ENCODE data around the gene DLGAP1.
"Not testable (repeated sequence)": the region's sequence is repeated elsewhere in the genome, so short reads cannot be mapped to it uniquely, and the experiment has no call there.

Gene DLGAP1

DNA sequence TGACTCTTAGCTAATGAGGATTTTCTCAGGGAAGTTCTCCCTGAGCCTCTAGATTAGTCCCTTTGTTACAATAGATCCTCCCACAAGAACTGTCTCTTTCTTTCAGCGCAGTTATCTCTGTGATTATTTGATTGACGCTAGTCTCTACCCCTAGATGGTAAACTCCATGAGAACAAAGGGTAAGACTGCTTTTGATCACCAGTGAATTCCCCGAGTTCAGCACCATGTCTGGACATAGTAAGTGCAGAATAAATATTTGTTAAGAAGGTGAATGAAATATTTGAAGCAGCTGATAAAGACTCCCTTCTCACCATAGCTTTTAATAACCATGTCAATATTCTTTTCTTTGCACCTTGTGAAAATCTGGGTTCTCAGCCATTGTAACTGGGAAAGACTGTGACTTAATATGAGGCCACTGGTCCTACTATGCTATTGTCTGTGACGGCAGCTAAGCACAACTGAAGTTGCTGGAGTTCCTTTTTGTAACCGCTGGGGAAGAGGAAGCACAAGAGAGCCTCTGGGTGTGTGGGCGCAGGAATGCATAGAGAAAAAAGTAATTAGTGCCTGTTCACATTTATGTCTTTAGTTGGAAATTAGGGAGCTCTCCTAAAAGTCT, 790.4 kb downstream of the DLGAP1 start:
- DNase-seq (ENCODE audit: low spot score): no peak

- DNase-seq (ENCODE audit: low spot score): no peak
Observed at GRCh38 chr18:3663870-3664512, 791.1 kb downstream of the DLGAP1 start.

GRCh38 chr18:3661989-3662388, 793.1 kb downstream of the DLGAP1 start:
- DNase-seq (ENCODE audit: low spot score): no peak

DNA sequence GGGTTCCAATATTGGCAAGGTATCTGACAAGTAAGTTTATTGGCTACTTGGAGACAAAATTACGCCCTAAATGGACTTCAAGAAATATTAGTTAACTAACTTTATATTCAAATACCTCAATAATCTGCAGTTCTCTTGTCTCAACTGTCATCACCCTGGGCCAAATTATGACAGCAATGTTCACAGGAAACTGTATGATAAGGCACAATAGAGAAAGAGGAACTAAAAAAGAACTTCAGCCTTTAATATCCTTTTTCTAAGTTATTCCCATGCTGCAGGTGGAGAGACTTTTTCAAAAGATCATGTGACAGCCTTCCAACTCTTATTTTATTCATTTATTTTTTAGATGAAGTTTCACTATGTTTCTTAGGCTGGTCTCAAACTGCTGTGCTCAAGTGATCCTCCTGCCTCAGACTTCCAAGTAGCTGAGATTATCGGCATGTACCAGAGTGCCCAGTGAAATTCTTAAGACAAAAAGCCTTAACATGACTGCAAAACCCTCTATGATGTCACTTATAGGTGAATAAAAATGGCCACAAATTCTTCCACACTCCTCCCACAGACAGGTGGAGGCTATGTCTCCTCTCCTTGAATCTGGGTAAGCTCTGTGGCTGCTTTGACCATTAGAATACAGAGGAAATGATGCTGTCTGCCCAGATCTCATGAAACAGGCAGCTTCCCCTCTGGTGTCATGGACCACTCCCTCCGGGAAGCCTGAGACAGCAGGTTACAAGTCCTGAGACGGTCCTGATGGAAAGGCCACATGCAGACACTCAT, 794.2 kb downstream of the DLGAP1 start:
- no peak for DNase-seq (ENCODE audit: low spot score)

DNA sequence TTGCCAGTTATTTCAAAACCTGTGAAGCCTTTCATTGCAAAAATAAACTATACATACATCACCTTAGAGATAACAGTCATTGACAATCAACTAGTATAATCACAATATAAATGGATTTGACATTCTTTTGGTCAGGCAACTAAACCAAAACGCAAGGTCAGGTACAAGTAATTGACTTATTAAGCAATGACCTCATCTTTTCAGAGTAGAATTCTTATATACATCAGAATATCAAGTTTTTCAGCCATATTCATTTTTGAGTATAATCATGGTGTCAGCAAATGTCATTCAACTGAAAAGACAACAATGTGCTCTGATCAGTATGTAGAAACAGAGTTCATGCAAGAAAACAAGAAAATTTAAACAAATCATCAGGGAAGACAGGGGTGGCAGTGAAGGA, 796.6 kb downstream of the DLGAP1 start:
- no peak for DNase-seq (ENCODE audit: low spot score)

- no peak for DNase-seq (ENCODE audit: low spot score)
Observed at GRCh38 chr18:3655254-3656050, 799.7 kb downstream of the DLGAP1 start.

DNA sequence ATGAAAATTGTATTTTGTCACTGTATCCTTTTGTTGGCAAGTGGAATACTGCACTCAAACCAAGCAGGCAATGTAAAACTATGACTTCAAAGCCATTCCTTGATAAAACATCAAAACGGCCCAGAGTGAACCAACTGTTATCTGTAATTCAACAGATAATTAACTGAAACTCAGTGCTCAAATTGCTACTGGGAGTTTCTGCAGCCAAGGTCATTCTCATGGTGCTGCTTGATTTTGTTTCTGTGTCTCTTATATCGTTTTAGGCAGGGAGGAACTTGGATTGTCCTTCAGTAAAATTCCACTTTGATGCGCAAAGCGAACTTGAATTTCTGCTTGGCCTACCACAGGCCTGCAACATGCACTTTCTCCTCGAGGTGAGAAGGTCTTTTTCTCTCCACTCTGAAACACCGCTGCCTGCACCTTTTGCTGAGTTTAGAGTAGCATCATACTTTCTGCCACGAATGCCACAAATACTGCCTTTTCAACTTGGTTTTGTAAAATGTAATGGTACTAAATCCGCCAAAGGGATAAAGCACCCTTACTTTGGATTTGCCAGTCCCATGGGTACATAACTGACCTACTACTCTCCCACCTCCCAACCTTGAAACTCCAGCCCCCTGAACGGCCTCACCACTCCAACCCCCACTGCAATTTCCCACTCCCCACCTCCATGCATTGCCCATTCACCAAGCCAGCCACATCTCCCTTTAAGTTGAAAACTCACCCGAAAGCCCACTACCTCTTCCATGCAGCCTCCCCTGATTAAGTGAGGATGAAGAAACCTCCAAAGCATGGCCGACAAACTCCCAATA, 800.5 kb downstream of the DLGAP1 start:
- DNase-seq (ENCODE audit: low spot score): no peak

DNA sequence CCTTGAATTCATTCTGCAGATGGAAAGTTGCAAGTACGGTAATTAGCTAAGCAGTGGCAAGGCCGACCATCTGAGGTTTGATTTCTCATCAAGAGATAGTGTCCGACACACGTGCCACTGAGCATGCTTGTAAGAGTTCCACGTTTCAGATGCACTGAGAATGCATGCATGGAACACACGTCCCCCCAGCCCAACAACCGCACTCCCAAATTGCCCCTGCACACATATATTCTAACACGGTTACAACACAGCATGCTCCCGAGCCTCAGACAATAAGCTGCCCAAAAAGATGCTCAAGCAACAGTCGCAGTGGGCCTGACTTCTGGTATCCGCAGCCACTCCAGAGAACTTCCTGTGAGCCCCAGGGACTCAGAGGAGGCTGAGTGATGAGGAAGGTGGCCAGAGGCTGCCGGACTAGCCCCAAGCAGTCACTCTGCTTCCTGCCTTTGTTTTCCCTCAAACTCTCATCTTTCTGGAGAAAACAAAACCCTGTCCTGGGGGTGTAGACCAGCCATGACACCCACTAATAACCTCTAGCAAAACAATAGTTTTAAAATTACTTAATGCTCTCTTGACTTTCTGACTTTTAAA, 801.2 kb downstream of the DLGAP1 start:
- no peak for DNase-seq (ENCODE audit: low spot score)

GRCh38 chr18:3653263-3653850, 801.8 kb downstream of the DLGAP1 start:
- DNase-seq (ENCODE audit: low spot score): no peak

GRCh38 chr18:3652380-3653262, 802.5 kb downstream of the DLGAP1 start:
- DNase-seq (ENCODE audit: low spot score): no peak

DNA sequence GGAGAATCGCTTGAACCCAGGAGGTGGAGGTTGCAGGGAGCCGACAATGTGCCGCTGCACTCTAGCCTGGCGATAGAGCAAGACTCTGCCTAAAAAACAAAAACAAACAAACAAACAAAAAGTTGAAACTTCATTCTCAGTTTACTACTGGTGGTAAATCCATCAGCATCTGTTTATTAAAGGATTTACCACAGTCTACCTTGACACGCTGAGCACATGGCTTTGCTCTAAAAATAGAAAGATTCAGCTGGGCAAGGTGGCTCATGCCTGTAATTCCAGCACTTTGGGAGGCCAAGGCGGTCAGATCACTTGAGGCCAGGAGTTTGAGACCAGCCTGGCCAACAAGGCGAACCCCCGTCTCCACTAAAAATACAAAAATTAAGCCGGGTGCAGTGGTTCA, 803.8 kb downstream of the DLGAP1 start:
- DNase-seq (ENCODE audit: low spot score): no peak

DNA sequence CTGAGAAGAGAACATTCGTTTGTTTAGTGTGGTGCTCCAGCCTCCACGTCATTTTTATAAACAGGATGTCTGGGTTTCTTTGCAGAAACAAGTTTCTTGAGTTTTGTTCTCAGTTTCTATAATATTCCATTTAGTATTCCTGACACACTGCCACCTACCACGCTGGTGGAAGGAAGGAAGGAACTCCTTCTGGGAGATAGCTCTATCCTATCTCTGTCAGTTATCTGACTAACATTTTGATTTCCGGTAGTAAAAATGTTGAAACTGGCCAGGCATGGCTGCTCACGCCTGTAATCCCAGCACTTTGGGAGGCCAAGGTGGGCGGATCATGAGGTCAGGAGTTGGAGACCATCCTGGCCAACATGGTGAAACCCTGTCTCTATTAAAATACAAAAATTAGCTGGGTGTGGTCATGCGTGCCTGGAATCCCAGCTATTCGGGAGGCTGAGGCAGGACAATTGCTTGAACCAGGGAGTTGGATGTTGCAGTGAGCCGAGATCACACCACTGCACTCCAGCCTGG, 804.5 kb downstream of the DLGAP1 start:
- DNase-seq (ENCODE audit: low spot score): not testable (repeated sequence)

GRCh38 chr18:3649633-3650426, 805.3 kb downstream of the DLGAP1 start:
- DNase-seq (ENCODE audit: low spot score): no peak

- DNase-seq (ENCODE audit: low spot score): no peak
Observed at GRCh38 chr18:3649135-3649632, 805.9 kb downstream of the DLGAP1 start.

- no peak for DNase-seq (ENCODE audit: low spot score)
Observed at GRCh38 chr18:3648641-3649040, 806.5 kb downstream of the DLGAP1 start.

DNA sequence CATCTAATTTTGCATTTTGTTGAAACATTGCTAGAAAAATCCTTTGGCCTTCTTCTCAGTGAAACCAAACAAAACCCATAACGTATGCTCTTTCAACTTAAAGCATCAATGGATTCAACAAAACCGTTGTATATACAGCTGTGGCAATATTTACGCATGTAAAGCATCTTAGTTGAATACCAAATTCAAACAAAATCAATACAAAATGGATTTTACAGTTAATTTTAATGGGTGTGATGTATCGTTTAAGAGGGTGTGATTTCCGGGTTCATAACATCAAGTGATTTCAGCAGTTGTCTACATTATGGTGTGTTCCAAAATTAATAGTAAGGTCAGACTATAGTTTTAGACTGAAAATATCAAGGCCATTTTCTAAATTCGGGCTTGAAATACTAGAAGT, 806.9 kb downstream of the DLGAP1 start:
- no peak for DNase-seq (ENCODE audit: low spot score)

- no peak for DNase-seq (ENCODE audit: low spot score)
Observed at GRCh38 chr18:3647636-3648035, 807.5 kb downstream of the DLGAP1 start.
